Measurements from ENCODE around the gene EPHX1.
A peak's percentile ranks its signal among the peaks of the same experiment; 100 is the strongest.
"Not testable (repeated sequence)": the region's sequence is repeated elsewhere in the genome, so short reads cannot be mapped to it uniquely, and the experiment has no call there.

The EPHX1 gene

DNA sequence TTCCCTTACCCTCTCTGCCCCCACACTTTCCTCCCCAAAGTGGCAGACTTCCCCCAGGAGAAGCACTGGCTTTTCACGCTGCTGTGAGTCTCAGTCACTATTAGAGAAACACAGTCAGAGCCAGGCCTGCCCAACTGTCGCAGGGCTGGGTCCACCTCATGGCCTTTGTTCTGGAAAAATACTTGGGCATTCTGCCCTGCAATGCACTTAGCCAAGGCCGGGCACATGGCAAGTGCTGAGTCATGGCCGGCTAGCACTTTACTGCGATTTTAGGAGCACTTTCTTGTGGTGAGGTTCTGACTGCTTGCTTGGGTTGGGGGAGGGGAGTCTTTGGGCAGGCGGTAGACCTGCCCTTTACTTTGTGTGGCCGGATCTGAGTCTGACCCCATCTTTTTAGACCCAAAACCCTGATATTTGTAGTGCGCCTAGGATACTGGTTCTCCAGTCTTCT lies 7.7 kb downstream of the EPHX1 start:
- no peak for DNase-seq

DNA sequence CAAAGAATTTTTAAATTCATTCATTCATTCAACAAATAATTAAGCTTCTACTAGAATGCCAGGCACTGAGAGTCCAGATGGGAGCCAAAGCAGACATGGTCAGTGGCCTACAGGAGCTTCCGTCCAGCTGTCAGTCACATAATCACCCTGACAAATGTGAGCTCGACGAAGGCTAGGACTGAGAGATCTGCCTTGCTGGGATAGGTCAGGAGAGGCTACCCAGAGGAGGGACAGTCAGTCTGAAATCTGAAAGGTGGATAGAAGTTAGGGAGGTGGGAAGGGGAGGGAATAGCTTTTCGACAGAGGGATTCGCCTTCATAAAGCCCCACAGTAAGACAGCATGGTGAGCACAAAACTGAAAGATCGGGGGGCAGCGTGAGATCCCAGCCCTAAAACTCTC lies 8.3 kb downstream of the EPHX1 start:
- DNase-seq, result no peak

DNA sequence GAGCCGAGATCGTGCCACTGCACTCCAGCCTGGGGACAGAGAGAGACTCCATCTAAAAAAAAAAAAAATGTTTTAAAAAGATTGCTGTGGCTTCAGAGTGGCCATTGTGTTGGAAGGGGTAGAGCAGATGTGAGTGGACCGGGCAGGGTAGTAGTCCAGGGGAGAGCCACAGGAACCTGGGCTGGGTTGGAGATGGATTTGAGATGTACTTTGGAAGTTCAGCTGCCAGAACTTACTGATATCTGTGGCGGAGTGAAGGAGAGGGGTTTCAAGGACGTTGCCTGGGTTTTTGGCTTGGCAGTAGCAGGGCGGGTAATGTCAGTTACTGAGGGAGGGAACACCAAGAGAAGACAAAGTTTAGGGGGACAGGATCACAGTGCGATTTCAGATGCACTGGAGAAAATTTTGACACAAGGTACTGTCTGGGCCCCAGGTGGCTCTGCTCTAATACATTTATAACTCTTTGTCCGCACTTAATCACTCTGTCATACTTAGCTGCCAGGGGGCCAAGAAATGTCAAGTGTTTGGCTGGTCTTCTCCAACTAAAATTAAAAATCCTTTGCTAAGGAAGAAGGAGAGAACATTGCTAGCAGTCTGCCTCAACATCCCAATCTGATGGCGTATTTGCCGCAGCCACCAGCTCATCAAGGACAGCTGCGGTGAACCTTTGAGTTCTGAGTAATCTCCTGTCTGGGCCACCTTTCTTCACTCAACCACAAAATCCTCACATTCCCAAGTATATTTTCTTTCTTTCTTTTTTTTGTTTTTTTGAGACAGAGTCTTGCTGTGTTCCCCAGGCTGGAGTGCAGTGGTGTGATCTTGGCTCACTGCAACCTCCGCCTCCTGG lies 9.6 kb downstream of the EPHX1 start:
- DNase-seq, result no peak

DNA sequence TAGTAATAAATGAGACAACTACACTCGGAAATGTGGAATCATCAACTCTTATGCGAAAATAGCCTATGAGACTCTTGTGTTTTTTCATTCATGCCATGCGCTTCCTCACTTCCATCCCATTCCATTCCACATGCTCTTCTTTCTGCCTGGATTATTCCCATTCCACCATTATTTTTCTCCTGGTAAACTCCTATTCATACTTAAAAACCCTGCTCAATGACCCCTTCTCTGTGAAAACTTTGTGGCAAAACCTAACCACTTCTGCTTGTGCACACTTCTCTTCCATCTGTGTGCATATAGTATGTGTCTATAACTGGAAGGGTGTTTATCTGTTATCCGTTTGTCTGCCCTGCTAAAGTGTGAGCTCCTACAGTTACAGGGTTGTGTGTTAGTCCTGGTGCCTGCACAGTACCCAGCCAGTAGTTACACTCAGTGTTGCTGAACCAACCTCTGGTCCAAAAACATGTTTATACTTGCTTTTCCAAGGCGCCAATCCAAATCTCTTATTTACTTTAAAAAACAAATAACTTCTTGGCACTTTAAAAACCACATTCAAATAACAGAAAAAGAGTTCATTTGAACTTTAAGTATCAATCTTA lies 10.7 kb downstream of the EPHX1 start:
- no peak for DNase-seq

DNA sequence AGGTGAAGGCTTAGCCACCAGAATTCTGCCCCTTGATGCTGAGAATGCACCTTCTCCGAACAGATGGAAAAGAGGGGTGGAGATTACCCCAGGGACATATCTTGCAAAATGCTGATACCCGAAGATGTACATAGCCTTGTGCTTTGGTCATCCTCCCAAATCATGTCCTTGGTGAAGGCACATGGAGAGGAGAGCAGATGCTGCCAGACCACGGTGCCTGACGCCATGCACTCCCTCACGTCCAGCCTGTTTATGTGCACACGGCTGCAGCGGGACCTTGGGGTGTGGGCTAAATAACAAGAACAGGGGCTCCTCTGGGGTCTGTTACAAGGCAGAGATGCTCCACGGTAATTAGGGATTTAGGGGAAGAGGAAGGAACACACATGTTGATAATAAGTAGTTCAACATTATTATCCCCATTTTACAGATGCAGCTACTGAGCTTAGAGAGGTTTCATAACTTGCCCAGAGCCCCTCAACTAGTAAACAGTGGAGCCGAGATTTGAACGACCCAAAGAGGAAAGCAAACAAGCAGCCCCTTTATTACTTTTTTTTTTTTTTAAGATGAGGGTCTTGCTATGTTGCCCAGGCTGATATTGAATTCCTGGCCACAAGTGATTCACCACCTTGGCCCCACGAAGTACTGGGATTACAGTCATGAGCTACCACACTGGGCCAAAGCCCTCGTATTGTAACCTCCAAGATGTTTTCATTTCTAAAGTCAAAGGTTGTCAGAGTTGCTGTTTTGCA lies 12.9 kb downstream of the EPHX1 start:
- no peak for DNase-seq

DNA sequence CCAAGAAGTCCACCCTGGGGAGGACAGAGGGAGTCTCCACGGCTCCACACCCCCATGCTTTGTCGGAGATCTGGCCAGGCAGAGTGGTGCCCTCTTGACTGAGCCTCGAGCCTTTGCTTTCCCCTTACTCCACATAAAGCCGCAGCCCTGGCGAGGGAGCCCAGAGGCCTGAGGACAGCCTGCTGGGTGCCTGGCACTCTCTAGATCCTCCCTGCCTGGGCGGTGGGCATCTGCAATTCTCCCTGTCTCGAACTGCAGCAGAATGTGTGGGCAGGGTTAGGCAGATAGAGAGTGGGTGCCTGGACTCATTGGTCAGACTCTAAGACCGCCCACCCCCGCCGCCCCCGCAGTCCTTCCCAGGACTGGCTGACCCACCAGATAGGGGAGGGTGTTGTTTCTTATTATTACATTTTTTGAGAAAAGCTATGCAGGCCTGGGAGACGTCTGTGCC lies 13.9 kb downstream of the EPHX1 start:
- DNase-seq, result no peak

DNA sequence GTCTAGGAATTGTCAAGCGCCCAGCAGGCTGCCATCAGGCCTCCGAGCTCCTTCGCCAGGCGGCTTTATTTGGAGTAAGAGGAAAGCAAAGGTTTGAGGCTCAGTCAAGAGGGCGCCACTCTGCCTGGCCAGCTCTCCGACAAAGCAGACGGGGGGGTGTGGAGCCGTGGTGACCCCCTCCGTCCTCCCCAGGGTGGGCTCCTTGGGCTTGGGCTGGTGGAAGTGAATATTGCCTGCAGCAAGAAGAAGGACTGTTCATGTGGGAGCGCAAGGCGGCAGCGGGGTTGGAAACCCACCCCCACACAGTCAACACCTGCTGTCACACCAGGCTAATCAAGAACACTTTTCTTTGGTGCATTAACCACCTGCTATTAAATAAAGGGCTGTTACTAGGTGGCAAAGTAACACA lies 14.6 kb downstream of the EPHX1 start:
- DNase-seq, result peak; percentile 43

DNA sequence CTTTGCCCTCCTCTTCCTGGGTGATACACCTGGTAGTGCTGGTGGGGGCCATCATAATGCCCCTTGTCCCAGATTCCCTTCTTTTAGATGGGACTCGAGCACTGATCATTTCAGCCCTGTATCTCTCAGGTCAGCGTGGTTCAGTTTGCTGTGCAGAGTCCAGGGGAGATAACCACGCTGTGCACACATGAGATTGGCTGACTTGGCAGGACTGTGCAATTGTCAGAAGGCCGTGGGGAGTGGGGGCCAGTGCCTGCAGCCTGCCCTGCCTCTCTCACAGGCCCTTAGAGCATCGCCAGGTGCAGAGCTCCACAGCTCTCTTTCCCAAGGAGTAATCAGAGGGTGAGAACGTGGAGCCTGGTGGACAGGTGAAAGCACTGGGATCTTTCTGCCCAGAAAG lies 15.2 kb downstream of the EPHX1 start:
- no peak for DNase-seq

DNA sequence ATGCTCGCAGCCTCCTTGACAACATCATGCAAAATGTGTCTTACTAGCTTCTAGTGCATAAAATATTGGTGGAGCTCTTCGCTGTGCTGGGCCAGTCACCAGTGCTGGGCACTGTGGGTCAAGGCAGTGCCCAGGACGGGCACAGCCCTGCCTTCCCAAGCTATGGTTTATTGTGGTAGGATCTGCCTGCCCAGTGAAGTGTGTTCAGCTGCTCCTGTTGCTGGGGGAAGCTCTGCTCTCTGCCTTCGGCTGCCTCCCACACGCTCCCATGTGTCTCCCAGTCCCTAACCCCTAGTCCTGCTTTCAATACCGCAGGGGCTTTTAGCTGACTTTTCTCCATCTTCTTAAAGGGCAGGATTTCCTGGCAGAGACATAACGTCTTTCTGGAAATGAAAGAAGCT lies 15.7 kb downstream of the EPHX1 start:
- no peak for DNase-seq

DNA sequence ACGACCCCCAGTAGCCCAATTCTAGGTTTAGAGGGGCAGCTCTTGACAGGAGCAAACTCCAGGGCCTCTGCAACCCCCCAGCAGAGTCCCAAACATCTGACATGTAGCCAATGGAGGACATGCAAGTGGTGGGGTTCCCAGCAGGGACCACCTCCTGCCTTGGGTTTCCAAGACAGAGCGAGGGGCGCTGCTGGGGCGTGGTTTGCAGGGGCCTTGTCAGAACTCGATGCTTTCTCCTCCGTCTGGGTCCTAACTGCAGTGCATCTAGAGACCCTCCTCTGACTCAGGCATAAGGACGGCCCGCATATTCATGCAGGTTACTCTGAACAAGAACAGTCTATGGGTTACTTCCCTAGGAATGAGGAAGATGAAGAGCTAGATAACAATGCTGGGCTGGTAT lies 17.2 kb downstream of the EPHX1 start:
- DNase-seq, result no peak

DNA sequence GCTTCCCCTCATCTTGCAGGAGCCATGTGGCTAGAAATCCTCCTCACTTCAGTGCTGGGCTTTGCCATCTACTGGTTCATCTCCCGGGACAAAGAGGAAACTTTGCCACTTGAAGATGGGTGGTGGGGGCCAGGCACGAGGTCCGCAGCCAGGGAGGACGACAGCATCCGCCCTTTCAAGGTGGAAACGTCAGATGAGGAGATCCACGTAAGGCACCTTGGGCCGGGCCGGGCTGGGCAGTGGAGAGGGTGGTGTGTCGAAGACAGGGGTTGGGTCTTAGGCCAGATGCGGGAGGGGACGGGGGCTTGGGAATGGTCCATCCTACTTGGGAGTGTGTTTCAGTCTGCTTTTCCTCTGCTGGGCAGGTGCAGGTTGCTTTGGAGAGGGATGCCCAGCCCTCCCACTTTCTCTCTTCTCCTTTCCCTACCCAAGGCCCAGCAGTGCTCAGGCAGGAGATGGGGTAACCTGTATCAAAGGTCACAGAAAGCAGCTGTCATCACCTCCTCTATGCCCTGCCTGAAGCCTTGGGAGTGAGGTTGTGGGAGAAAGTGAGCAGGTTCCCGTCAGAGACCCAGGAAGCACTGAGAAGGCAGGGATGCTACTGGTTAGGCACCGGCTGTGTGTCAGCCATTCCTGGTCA lies 18.9 kb downstream of the EPHX1 start:
- no peak for DNase-seq

DNA sequence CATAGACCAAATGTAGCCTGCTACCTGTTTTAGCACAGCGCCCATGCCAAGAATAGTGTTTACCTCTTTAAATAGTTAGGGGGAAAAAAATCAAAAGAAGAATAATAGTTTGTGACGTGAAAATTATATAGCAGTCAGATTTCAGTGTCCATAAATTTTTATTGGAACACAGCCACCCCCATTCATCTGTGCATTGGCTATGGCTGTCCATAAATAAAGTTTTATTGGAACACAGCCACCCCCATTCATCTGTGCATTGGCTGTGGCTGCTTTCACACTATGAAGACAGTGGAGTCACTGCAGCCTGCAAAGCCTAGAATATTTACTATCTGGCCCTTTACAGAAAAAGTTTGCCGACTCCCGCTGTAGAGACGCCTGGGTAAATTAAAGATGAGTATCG lies 20.9 kb downstream of the EPHX1 start:
- DNase-seq, result no peak

DNA sequence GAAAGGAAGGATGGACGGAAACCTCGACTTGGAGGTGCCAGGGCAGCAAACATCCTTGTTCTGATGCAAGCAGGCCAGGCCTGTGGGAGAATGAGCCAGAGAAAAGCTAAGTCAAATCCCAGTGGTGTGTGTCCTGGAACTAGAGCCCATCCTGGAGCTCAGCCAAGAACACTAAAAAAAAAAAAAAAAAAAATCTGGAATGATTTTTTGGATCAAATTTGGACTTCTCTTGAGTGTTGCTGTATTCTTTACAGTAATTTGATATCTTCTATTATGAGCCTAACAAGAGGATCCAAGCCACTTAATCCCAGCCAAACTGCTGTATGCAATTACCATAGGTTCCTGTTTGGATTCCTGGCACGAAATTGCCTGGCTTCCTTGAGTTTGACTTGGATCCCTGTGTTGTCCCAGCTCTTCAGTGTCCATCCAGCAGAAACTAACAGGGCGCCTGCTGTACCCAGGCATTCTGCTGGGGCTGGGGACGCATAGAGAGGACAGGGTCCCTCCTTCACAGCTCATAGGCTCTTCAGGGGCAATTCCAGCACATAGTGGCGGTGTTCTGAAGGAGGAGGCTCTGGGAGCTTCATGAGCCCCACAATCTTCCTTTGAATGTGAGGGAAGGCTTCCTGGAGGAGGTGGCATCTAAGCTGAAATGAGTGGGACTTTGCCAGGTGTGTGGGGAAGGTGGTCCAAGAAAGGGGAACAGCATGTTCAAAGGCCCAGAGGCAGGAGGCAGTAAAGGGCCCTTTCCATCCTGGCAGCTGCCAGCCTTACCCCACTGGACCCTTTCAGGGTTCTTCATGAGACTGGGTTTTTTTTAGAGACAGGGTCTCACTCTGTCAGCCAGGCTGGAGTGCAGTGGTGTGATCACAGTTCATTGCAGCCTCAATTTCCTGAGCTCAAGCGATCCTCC lies 24.7 kb downstream of the EPHX1 start:
- no peak for DNase-seq

DNA sequence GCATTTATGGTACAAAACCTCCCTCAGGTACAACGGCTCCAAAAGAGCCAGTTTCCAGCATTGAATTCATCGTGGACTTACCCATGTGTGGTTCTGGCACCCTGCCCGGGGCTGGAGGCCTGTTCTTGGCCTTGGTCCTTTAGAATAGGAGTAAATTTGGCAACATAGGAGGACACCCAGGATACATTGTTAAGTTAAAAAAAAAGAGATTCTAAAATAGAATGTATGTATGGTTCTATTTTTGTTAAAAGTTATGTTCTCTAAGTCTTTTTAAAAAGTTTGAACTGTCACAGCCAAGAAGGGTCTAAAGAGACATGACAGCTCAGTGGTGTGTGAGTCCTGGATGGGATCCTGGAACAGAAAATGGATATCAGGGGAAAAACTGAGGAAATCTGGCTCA lies 25.9 kb downstream of the EPHX1 start:
- no peak for DNase-seq

DNA sequence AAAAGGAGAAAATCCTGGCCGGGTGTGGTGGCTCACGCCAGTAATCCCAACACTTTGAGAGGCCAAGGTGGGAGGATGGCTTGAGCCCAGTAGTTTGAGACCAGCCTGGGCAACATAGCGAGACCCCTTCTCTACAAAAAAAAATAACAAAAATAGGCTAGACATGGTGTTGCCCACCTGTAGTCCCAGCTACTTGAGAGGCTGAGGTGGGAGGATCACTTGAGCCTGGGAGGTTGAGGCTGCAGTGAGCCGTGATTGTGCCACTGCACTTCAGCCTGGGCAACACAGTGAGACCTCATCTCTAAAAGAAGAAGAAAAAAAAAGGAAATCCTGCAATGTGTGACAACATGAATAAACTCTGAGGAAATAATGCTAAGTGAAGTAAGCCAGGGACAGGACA lies 26.4 kb downstream of the EPHX1 start:
- not testable (repeated sequence) for DNase-seq

DNA sequence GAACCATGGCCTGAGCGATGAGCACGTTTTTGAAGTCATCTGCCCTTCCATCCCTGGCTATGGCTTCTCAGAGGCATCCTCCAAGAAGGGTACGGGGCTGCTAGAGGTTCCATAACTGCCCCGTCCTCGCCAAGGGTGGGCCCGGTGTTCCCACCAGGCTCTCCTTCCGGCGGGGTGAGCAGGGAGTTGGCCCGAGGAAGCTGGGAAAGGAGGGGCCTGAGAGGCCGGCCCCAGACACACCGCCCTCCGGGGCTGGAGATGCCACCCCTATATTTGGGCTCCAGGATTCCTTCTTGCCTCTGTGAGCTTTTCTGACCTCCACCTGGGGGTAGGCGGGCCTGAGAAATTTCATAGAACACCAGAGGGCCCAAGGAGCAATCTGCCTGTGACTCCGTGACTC lies 28.9 kb downstream of the EPHX1 start:
- DNase-seq, result no peak

DNA sequence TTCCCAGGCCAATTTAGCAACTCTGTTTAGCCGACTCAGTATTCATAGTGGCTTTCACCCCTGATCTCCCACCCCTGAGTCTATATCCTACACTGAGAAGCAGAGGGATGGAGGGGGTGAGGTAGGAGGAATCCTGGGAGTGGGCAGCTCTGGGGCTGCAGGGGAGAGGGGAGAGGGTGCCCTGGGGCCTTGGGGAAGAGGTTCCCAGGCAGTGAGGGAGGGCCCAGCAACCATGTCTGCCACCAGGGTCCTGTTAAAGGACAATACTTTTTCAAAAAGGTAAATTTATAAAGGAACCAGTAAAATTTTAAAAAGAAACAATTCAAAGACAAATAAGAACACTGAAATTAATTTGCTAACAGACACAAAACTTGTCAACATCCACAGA lies 30.3 kb downstream of the EPHX1 start:
- no peak for DNase-seq

DNA sequence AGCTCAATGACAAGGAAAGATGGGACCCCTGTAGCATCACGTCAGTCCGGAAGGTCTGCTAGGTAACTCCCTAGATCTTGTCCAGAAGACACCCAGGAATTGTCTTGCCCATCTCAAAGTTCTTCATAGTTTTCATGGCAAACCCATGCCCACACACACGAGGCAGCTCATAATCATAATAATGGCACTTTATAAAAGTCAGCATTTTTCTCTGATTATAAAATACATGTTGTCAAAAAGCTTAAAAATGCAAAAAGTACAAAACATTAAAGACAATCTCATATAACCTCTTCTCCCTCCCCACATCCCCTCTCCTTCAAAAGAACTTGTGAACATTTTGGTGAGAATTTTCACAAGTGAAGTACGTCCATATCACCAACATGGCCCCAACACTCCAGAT lies 30.8 kb downstream of the EPHX1 start:
- DNase-seq, result no peak

DNA sequence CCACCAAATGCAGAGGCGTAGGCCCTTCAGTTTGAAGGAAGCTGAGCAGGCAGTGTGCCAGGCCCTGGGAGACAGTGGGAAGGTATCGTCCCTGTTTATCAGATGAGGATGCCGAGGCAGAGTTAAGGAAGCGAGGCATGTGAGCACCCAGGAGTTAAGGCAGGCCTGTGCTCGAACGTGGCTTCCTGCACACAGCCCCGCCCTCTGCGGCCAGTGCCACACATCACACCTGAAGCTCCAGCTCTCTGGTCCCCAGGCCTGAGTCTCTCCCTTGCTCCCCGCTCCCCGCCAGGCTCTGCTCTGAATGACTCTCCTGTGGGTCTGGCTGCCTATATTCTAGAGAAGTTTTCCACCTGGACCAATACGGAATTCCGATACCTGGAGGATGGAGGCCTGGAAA lies 32.1 kb downstream of the EPHX1 start:
- no peak for DNase-seq

DNA sequence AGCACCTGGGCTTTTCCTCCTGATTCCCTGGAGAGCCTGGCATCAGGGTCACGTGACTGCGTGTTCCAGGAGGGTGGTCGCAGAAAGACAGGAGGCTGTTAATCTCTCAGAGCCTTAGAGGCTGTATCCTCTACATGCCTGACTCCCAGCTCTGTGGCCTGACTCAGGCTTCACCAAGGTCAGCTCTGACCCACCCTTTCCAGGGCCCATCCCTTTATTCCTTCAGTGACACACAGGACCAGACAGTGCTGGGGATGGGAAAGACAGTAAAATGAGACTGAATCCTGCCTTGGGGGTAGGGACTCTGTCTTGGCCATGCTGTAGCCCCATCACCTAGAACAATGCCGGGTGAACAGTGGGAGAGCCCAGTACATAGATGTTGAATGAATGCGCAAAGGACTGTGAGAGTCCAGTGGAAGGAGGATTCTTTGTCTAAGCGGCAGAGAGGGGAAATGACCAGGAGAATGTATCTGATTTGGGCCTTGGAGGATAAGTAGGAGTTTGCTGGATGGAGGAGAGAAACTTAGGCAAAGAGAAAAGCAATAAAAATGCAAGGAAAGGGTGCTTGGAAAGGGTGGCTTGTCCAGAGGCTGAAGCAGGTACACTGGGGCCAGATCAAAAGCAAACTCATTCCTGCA lies 33.0 kb downstream of the EPHX1 start:
- DNase-seq, result no peak

DNA sequence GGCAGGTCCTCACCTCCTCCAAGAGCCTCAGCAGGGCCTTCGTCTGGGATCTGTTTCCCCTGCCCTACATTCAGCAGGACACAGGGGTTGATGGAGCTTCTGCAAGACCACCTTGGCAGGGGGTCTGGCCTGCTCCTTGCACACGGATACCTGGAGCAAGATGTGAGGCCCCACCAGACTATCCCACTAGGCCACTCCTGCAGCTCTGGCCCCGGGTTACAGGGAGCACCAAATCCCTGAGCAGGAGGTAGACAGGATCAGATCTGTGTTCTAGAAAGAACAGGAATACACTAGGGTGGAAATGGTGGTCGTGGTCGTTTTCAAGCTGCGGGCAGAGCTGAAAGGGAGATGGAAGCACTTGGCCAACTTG lies 33.5 kb downstream of the EPHX1 start:
- no peak for DNase-seq

Measured in NCI-H1694 (cell line).